A673 (cell line): ENCODE results near the gene GUCY1A1. TPM values are rescaled to one million over a fixed set of nuclear protein-coding genes. Genes with fewer than 3 reads are reported as not detected.
A peak's percentile ranks its signal among the peaks of the same experiment; 100 is the strongest.

Experiments used
- BruUV-seq: library from RNA; stranded (reverse); fragments of 400-500 nt; replicated peaks from 2 replicates; lab custom pipeline; 2021; lab: Mats Ljungman, UMichigan
- CTCF ChIA-PET: fragments of 300-600 bp; sonication (Branson Sonifier 250); formaldehyde crosslinking; loops from one replicate; lab custom pipeline; 2022; ENCODE audit warnings: antibody characterized with exemption; lab: Charles Lee
- POLR2A ChIA-PET: fragments of 300-600 bp; sonication (Branson Sonifier 250); formaldehyde crosslinking; loops from one replicate; lab custom pipeline; 2022; ENCODE audit warnings: antibody characterized with exemption; ENCODE audit not compliant: low non-redundant PET; lab: Charles Lee
- DNase-seq: peaks from one replicate; pipeline ENCODE4 v3.0.0-alpha.2; 2015; ENCODE audit warnings: low spot score
- H3K27ac ChIP-seq: fragments of 200-600 bp; sonication (generic); 2 replicates; pipeline ENCODE4 v1.5.1; 2016; ENCODE audit warnings: mixed run types, low read depth, mild to moderate bottlenecking, mixed read lengths, antibody characterized with exemption, low read length; ENCODE audit not compliant: poor library complexity, severe bottlenecking
- H3K27me3 ChIP-seq: fragments of 200-600 bp; sonication (generic); replicated peaks from 2 replicates; pipeline ENCODE4 v1.6.1; 2017; ENCODE audit warnings: mixed run types, low read depth, mild to moderate bottlenecking, mixed read lengths, antibody characterized with exemption, low read length; ENCODE audit not compliant: insufficient read depth, poor library complexity
- H3K36me3 ChIP-seq: fragments of 200-600 bp; sonication (generic); 2 replicates; pipeline ENCODE4 v1.6.1; 2016; ENCODE audit warnings: mixed run types, mild to moderate bottlenecking, mixed read lengths, antibody characterized with exemption, low read length; ENCODE audit not compliant: insufficient read depth, poor library complexity, severe bottlenecking
- H3K4me1 ChIP-seq: fragments of 200-600 bp; sonication (generic); 2 replicates; pipeline ENCODE4 v1.6.1; 2017; ENCODE audit warnings: mixed run types, mild to moderate bottlenecking, mixed read lengths, antibody characterized with exemption, low read length; ENCODE audit not compliant: insufficient read depth, poor library complexity, severe bottlenecking
- H3K4me3 ChIP-seq: fragments of 200-600 bp; sonication (generic); 2 replicates; pipeline ENCODE4 v1.5.1; 2016; ENCODE audit warnings: low read depth, mixed run types, mild to moderate bottlenecking, mixed read lengths, low read length; ENCODE audit not compliant: poor library complexity, severe bottlenecking
- H3K9me3 ChIP-seq: fragments of 200-600 bp; sonication (generic); 2 replicates; pipeline ENCODE4 v1.6.1; 2016; ENCODE audit warnings: mixed run types, low read depth, mild to moderate bottlenecking, mixed read lengths, antibody characterized with exemption, low read length; ENCODE audit not compliant: poor library complexity, severe bottlenecking
- CTCF ChIP-seq: fragments of 300-800, 200-600 bp; sonication (generic); conservative IDR thresholded peaks from 2 replicates; pipeline ENCODE4 v1.5.1; 2017; ENCODE audit warnings: low read depth, mild to moderate bottlenecking, antibody characterized with exemption, low read length, moderate library complexity, mixed read lengths
- EZH2 ChIP-seq: fragments of 200-600 bp; sonication (generic); IDR thresholded peaks from 2 replicates; pipeline ENCODE4 v1.6.1; 2017; ENCODE audit warnings: borderline replicate concordance, low read depth, mild to moderate bottlenecking, mixed read lengths, antibody characterized with exemption, low read length; ENCODE audit not compliant: poor library complexity, severe bottlenecking
- intact Hi-C: fragments of 100-400 bp; cut with micrococcal nuclease; formaldehyde crosslinking; loops from one replicate; pipeline ENCODE4 v1.10.0; 2022; ENCODE audit not compliant: unreplicated experiment
- total RNA-seq: library from RNA; stranded (reverse); gene quantifications from 2 replicates; pipeline ENCODE4 v1.2.3, GENCODE V29; 2021

The GUCY1A1 gene
- total RNA-seq, 1 experiment from 2014 or later = 0.37 TPM

- Histone ChIP-seq H3K9me3 (no peaks in the 10 kb centered on the region), H3K4me1 (no peaks in the 10 kb centered on the region), H3K4me3 (no peak overlapping the region), H3K36me3 (no peaks in the 10 kb centered on the region), H3K27ac (no peak overlapping the region), H3K27me3 (no peaks in the 10 kb centered on the region)
- ChIA-PET POLR2A (interaction anchor here (0.8 kb wide), 1 partner anchor 131 kb away, joined by 4 read pairs; no protein-coding TSS in a partner anchor), CTCF (no interaction called here)
- intact Hi-C loops = no loop called here
- TF ChIP-seq EZH2 (no peak), CTCF (no peak)
- BruUV-seq = no TSS peak
- peak; percentile 8 for DNase-seq
Measured at GRCh38 chr4:155676430-155676825, 9.8 kb downstream of the GUCY1A1 start.

GRCh38 chr4:155678011-155678410, 11.4 kb downstream of the GUCY1A1 start:
- BruUV-seq = no TSS peak
- intact Hi-C loops = no loop called here
- CTCF ChIA-PET = no interaction called here

GRCh38 chr4:155679343-155679742, 12.7 kb downstream of the GUCY1A1 start:
- Histone ChIP-seq H3K27me3 (no peaks in the 10 kb centered on the region), H3K27ac (no peak overlapping the region), H3K9me3 (no peaks in the 10 kb centered on the region), H3K36me3 (no peaks in the 10 kb centered on the region), H3K4me1 (no peaks in the 10 kb centered on the region), H3K4me3 (no peak overlapping the region)
- BruUV-seq = no TSS peak
- TF ChIP-seq CTCF = no peak
- no peak for TF ChIP-seq EZH2
- DNase-seq = no peak
- CTCF ChIA-PET = no interaction called here
- POLR2A ChIA-PET = no interaction called here
- intact Hi-C loops = no loop called here

More at GRCh38 chr4:155678011-155678410, 11.4 kb downstream of the GUCY1A1 start:
- no peak for DNase-seq
- no peak overlapping the region for H3K4me3 ChIP-seq
- H3K27ac ChIP-seq = no peak overlapping the region
- no peaks in the 10 kb centered on the region for H3K27me3 ChIP-seq
- POLR2A ChIA-PET = no interaction called here
- no peaks in the 10 kb centered on the region for H3K9me3 ChIP-seq
- H3K36me3 ChIP-seq = no peaks in the 10 kb centered on the region
- TF ChIP-seq EZH2 (no peak), CTCF (no peak)
- no peaks in the 10 kb centered on the region for H3K4me1 ChIP-seq
